OCI-LY7 (cell line): Measurements from ENCODE around the gene ZMIZ1. TPM values are rescaled to one million over a fixed set of nuclear protein-coding genes. Genes with fewer than 3 reads are reported as not detected.

Source experiments
- BruUV-seq: library from RNA; stranded (reverse); fragments of 400-500 nt; replicated peaks from 2 replicates; lab custom pipeline; 2021; lab: Mats Ljungman, UMichigan
- CTCF ChIA-PET: fragments of 300-600 bp; sonication (Branson Sonifier 250); formaldehyde crosslinking; loops from one replicate; lab custom pipeline; 2022; ENCODE audit warnings: antibody characterized with exemption; ENCODE audit not compliant: unreplicated experiment; lab: Charles Lee
- POLR2A ChIA-PET: fragments of 300-600 bp; sonication (Branson Sonifier 250); formaldehyde crosslinking; loops from one replicate; lab custom pipeline; 2022; ENCODE audit warnings: antibody characterized with exemption; lab: Charles Lee
- DNase-seq: peaks from one replicate; pipeline ENCODE4 v3.0.0-alpha.2; 2015; ENCODE audit warnings: low spot score
- H2AFZ ChIP-seq: fragments of 200-600 bp; sonication (generic), shearing (Covaris generic); 2 replicates; pipeline ENCODE4 v1.6.1; 2014; ENCODE audit warnings: mild to moderate bottlenecking, antibody characterized with exemption, low read length, moderate library complexity
- H3K27ac ChIP-seq: fragments of 200-600 bp; sonication (generic); 2 replicates; pipeline ENCODE4 v1.5.1; 2014; ENCODE audit warnings: mixed run types, low read depth, mild to moderate bottlenecking, moderate library complexity, low read length, inconsistent platforms; ENCODE audit not compliant: poor library complexity, severe bottlenecking
- H3K36me3 ChIP-seq: fragments of 200-600 bp; sonication (generic); 2 replicates; pipeline ENCODE4 v1.6.1; 2014; ENCODE audit warnings: mild to moderate bottlenecking, antibody characterized with exemption, low read length, moderate library complexity, mixed read lengths; ENCODE audit not compliant: insufficient read depth
- H3K4me1 ChIP-seq: fragments of 200-600 bp; sonication (generic); 2 replicates; pipeline ENCODE4 v1.5.1; 2014; ENCODE audit warnings: mild to moderate bottlenecking, low read length; ENCODE audit not compliant: insufficient read depth, poor library complexity, severe bottlenecking
- H3K4me2 ChIP-seq: fragments of 200-600 bp; sonication (generic); 2 replicates; pipeline ENCODE4 v1.6.1; 2014; ENCODE audit warnings: mild to moderate bottlenecking, low read length
- H3K4me3 ChIP-seq: fragments of 200-600 bp; sonication (generic); 2 replicates; pipeline ENCODE4 v1.5.1; 2014; ENCODE audit warnings: mild to moderate bottlenecking, low read depth, low read length; ENCODE audit not compliant: poor library complexity, severe bottlenecking
- H3K79me2 ChIP-seq: fragments of 200-600 bp; sonication (generic); 2 replicates; pipeline ENCODE4 v1.6.1; 2016; ENCODE audit warnings: low read depth, mild to moderate bottlenecking, low read length, moderate library complexity, mixed read lengths; ENCODE audit not compliant: insufficient read depth
- H3K9me2 ChIP-seq: fragments of 200-600 bp; sonication (generic); 2 replicates; pipeline ENCODE4 v1.6.1; 2016; ENCODE audit warnings: mild to moderate bottlenecking, low read length, mixed read lengths; ENCODE audit not compliant: insufficient read depth
- H3K9me3 ChIP-seq: fragments of 200-600 bp; sonication (generic); 2 replicates; pipeline ENCODE4 v1.6.1; 2014; ENCODE audit warnings: mild to moderate bottlenecking, mixed run types, low read length, mixed read lengths
- H4K20me1 ChIP-seq: fragments of 200-600 bp; sonication (generic); 2 replicates; pipeline ENCODE4 v1.6.1; 2014; ENCODE audit warnings: mild to moderate bottlenecking, antibody characterized with exemption, low read length, moderate library complexity, mixed read lengths; ENCODE audit not compliant: insufficient read depth
- EZH2phosphoT487 ChIP-seq: fragments of 200-600 bp; sonication (generic); IDR thresholded peaks from 2 replicates; pipeline ENCODE4 v1.6.1; 2018; ENCODE audit warnings: low read depth, borderline replicate concordance, mild to moderate bottlenecking, mixed run types, antibody characterized with exemption, low read length, moderate library complexity, mixed read lengths
- intact Hi-C: fragments of 100-400 bp; cut with micrococcal nuclease; formaldehyde crosslinking; loops from one replicate; pipeline ENCODE4 v1.10.0; 2022; ENCODE audit not compliant: unreplicated experiment
- total RNA-seq, 2 experiments: library from RNA; depleted of rRNA in 1 of 2; stranded (reverse); fragments of >200 nt in 1 of 2; shearing (Covaris generic) in 1 of 2; gene quantifications; 2 replicates each; pipeline ENCODE4 v1.2.3, GENCODE V29; 2014 to 2022
- TF ChIP-seq, protein P1 (sequence below): fragments of 200-600 bp; sonication (generic); conservative IDR thresholded peaks from 2 replicates; pipeline ENCODE4 v1.5.1; 2014; ENCODE audit warnings: mild to moderate bottlenecking, antibody characterized with exemption, low read length, moderate library complexity, mixed read lengths

The ZMIZ1 gene
- total RNA-seq, 2 experiments from 2014 or later: 20.4 to 66.9 TPM

GRCh38 chr10:79235765-79236432, 167.1 kb downstream of the ZMIZ1 start:
- Histone ChIP-seq H3K9me2 (no peaks in the 10 kb centered on the region), H3K4me1 (no peaks in the 10 kb centered on the region), H3K27ac (no peak overlapping the region), H4K20me1 (no peaks in the 10 kb centered on the region), H3K36me3 (no peaks in the 10 kb centered on the region), H3K4me2 (no peak overlapping the region), H3K79me2 (no peaks in the 10 kb centered on the region), H3K9me3 (no peaks in the 10 kb centered on the region), H3K4me3 (no peak overlapping the region), H2AFZ (no peak overlapping the region)
- no peak for TF ChIP-seq EZH2phosphoT487
- TF ChIP-seq, protein P1, sequence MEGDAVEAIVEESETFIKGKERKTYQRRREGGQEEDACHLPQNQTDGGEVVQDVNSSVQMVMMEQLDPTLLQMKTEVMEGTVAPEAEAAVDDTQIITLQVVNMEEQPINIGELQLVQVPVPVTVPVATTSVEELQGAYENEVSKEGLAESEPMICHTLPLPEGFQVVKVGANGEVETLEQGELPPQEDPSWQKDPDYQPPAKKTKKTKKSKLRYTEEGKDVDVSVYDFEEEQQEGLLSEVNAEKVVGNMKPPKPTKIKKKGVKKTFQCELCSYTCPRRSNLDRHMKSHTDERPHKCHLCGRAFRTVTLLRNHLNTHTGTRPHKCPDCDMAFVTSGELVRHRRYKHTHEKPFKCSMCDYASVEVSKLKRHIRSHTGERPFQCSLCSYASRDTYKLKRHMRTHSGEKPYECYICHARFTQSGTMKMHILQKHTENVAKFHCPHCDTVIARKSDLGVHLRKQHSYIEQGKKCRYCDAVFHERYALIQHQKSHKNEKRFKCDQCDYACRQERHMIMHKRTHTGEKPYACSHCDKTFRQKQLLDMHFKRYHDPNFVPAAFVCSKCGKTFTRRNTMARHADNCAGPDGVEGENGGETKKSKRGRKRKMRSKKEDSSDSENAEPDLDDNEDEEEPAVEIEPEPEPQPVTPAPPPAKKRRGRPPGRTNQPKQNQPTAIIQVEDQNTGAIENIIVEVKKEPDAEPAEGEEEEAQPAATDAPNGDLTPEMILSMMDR: no peak
- ChIA-PET POLR2A (no interaction called here), CTCF (no interaction called here)
- DNase-seq: no peak
- intact Hi-C loops: no loop called here
- BruUV-seq: no TSS peak

- TF ChIP-seq, protein P1: no peak
- no peak for TF ChIP-seq EZH2phosphoT487
- Histone ChIP-seq H3K9me2 (no peaks in the 10 kb centered on the region), H3K27ac (no peak overlapping the region), H3K36me3 (no peaks in the 10 kb centered on the region), H3K79me2 (no peaks in the 10 kb centered on the region), H4K20me1 (no peaks in the 10 kb centered on the region), H3K4me1 (peaks cover 2% of the 10 kb centered on the region), H3K4me3 (no peak overlapping the region), H2AFZ (no peak overlapping the region), H3K4me2 (no peak overlapping the region), H3K9me3 (no peaks in the 10 kb centered on the region)
- ChIA-PET CTCF (no interaction called here), POLR2A (no interaction called here)
- intact Hi-C loops: no loop called here
- DNase-seq: no peak
- no TSS peak for BruUV-seq
Observed at GRCh38 chr10:79236433-79236765, 167.6 kb downstream of the ZMIZ1 start.

DNA sequence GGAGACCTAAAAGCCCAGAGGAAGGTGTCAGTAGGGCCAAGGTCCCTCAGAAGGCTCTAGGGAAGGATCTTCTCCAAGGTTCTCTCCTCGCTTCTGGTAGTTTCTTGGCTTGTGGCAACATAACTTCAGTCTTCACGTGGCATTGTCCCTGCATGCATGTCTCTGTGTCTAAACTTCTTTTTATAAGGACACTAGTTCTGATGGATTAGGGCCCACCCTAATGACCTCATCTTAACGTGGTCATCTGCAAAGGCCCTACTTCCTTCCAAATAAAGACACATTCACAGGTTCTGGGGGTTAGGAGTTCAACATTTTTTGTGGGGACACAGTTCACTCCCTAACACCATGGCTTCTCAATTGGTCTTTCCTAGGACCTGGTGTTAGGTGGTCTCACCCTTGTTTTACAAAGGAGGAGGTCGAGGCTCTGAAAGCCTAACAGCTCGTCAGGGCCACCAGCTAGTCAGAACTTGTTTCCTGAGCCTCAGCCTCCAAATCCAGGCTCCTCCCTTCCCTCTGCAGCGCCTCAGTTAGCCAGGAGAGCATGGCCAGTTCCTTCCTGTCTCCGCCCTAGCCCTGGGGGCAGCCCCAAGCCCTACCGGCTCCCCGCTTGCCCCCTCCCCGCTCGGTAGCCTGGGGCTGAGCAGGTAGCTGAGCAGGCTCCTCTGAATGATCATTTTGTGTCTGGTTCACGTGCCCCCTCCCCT, 168.8 kb downstream of the ZMIZ1 start:
- Histone ChIP-seq H3K9me3 (no peaks in the 10 kb centered on the region), H3K36me3 (no peaks in the 10 kb centered on the region), H4K20me1 (no peaks in the 10 kb centered on the region), H2AFZ (no peak overlapping the region), H3K4me3 (no peak overlapping the region), H3K27ac (no peak overlapping the region), H3K79me2 (no peaks in the 10 kb centered on the region), H3K4me1 (peaks cover 11% of the 10 kb centered on the region), H3K9me2 (no peaks in the 10 kb centered on the region), H3K4me2 (no peak overlapping the region)
- ChIA-PET POLR2A (interaction anchor here (1.2 kb wide), 1 partner anchor 8 kb away, joined by 6 read pairs; no protein-coding TSS in a partner anchor), CTCF (no interaction called here)
- no peak for TF ChIP-seq EZH2phosphoT487
- TF ChIP-seq, protein P1: no peak
- BruUV-seq: no TSS peak
- no peak for DNase-seq
- intact Hi-C loops: no loop called here
